ENCODE measurements around the gene BBS1. TPM values are rescaled to one million over a fixed set of nuclear protein-coding genes. Genes with fewer than 3 reads are reported as not detected.

Gene BBS1
- total and polyA plus RNA-seq, 2 donors, result 11.0 to 14.1 TPM

DNA sequence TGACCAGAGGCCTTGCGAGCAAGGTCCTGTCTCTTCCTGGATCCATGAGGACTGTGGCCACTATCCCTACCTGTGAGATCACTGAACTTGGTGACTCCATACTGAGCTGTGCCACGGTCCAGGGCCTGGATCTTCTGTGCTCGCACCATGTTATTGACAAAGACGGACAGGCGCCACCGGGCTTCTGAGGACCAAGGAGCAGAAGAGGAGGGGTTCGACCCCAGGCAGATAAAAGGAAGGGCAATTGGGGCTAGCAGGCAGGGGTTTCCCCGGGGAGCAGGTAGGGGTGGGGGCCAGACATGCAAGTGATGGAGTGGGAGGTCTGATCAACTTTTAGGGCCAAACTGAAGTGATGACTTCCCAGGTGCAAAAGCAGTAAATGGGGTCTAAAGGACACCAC lies 55.8 kb downstream of the BBS1 start:
- peaks cover 19 to 65% of the 10 kb centered on the region in 2 donors for H3K27me3 ChIP-seq (ENCODE audit: control insufficient read depth in 2 of 2, insufficient read depth in 1 of 2, low read length in 1 of 2)
- peaks cover 6 to 7% of the 10 kb centered on the region in 2 donors for H3K4me1 ChIP-seq (ENCODE audit: control insufficient read depth in 2 of 2, insufficient read depth in 2 of 2, low read length in 2 of 2)
- no peaks in the 10 kb centered on the region for H3K36me3 ChIP-seq (ENCODE audit: control insufficient read depth in 2 of 2, insufficient read depth in 2 of 2, low read length in 1 of 2)
- 98% methylated on average over 8 of the region's 8 CpGs for WGBS
- H3K4me3 ChIP-seq (ENCODE audit: low read length in 2 of 2), result no peak overlapping the region
- peaks cover 0 to 5% of the 10 kb centered on the region in 2 donors for H3K9me3 ChIP-seq (ENCODE audit: control insufficient read depth in 2 of 2, insufficient read depth in 1 of 2, low read length in 1 of 2)
- no peak for DNase-seq (ENCODE audit: low read depth in 6 of 9, low spot score in 9 of 9)
- H3K27ac ChIP-seq (ENCODE audit: low read depth in 1 of 2, low read length in 1 of 2), result no peak overlapping the region

DNA sequence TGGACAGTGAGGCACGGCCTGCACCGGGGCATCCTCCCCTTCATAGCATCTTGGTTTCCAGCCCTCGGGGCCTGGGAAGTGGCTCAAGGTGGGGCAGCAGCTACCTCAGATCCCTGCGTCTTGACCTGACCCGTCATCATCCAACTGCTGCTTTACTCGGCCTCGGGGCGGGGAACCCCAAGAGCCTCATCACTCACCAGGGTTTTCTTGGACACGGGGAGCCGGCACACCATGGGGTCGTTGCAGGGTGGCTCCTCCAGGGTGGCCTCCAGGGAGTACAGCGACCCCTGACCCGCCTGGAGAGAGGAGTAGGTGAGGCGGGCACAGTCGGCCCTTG lies 57.3 kb downstream of the BBS1 start:
- 75% methylated on average over 15 of the region's 15 CpGs for WGBS
- Histone ChIP-seq H3K9me3 (ENCODE audit: control insufficient read depth in 2 of 2, insufficient read depth in 1 of 2, low read length in 1 of 2) (peaks cover 0 to 5% of the 10 kb centered on the region in 2 donors), H3K4me3 (ENCODE audit: low read length in 2 of 2) (peak overlapping the region in 1 of 2 donors; percentile 58)

DNA sequence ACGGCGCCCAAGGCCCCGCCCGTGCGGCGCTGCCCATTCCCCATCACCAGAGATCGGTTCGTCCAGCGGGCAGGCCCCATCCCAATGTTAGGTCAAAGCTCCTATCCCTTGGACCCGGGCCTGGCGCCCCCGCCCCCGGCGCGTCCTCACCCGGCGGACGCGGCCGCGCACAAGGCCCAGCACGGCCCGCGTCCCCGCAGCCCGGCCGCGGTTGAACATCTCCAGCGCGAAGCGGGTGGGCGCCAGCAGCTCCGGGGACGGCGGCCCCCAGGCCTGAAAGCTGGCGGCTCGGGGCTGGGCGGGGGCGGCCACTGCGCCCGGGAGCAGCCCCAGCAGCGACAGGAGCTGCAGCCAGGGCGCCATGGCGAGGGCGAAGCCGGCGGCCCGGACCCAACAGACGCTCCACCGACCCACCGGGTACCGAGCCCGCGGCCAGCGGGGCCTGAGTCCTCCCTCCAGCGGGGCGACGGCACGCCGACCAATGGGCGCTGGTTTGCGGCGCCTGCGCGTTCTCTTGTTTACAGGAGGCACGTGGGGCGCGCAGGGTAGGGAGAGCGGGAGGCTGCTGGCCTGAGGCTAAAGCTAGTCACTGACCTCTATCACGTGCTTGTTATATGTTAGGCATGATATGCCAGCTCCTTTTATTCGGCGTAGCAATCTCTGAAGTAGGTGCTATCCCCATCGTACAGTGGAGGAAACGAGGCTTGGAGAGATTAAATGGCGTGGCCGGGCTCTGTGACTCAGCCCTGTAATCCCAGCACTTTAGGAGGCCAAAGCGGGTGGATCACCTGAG lies 57.9 kb downstream of the BBS1 start, which contains the start of gene CTSF:
CTSF (minus strand) TSS at position 483 of the 793 bp plus-strand sequence; CDS start at position 363, 120 bp downstream.
- Histone ChIP-seq H3K4me1 (ENCODE audit: control insufficient read depth in 2 of 2, insufficient read depth in 2 of 2, low read length in 2 of 2) (peaks cover 6 to 7% of the 10 kb centered on the region in 2 donors), H3K27me3 (ENCODE audit: control insufficient read depth in 2 of 2, insufficient read depth in 1 of 2, low read length in 1 of 2) (peaks cover 19 to 61% of the 10 kb centered on the region in 2 donors), H3K4me3 (ENCODE audit: low read length in 2 of 2) (peak within 1 kb of the TSS in 1 of 2 donors; percentile 58), H3K27ac (ENCODE audit: low read depth in 1 of 2, low read length in 1 of 2) (no peak within 1 kb of the TSS), H3K36me3 (ENCODE audit: control insufficient read depth in 2 of 2, insufficient read depth in 2 of 2, low read length in 1 of 2) (no peaks in the 10 kb centered on the region), H3K9me3 (ENCODE audit: control insufficient read depth in 2 of 2, insufficient read depth in 1 of 2, low read length in 1 of 2) (peaks cover 0 to 5% of the 10 kb centered on the region in 2 donors)
- 9% methylated on average over 77 of the region's 77 CpGs for WGBS
- peak in 3 of 9 donors; percentile 44 to 57 (median 46) for DNase-seq (ENCODE audit: low read depth in 6 of 9, low spot score in 9 of 9)

More for the DNA sequence above, 57.3 kb downstream of the BBS1 start:
- Histone ChIP-seq H3K4me1 (ENCODE audit: control insufficient read depth in 2 of 2, insufficient read depth in 2 of 2, low read length in 2 of 2) (peaks cover 6 to 7% of the 10 kb centered on the region in 2 donors), H3K27ac (ENCODE audit: low read depth in 1 of 2, low read length in 1 of 2) (no peak overlapping the region), H3K27me3 (ENCODE audit: control insufficient read depth in 2 of 2, insufficient read depth in 1 of 2, low read length in 1 of 2) (peaks cover 19 to 61% of the 10 kb centered on the region in 2 donors), H3K36me3 (ENCODE audit: control insufficient read depth in 2 of 2, insufficient read depth in 2 of 2, low read length in 1 of 2) (no peaks in the 10 kb centered on the region)
- no peak for DNase-seq (ENCODE audit: low read depth in 6 of 9, low spot score in 9 of 9)

DNA sequence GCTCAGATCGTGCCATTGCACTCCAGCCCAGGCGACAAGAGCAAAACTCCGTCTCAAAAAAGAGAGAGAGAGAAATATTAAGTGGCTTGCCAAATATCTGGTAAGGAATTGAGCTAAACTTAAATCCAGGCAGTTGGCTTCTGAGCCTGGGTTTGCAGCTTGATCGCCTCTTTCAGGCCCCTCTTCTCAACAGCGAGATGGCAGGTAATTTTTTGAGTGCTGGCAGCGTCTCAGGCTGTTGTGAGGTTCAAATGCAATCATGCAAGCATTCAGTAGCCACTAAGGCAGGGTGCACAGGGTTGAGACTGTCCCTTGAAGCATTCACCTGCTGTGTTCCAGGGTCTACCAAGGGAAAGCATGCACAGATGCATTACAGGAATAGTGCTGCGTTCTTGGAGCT lies 58.6 kb downstream of the BBS1 start:
- peaks cover 0 to 5% of the 10 kb centered on the region in 2 donors for H3K9me3 ChIP-seq (ENCODE audit: control insufficient read depth in 2 of 2, insufficient read depth in 1 of 2, low read length in 1 of 2)
- no peak overlapping the region for H3K27ac ChIP-seq (ENCODE audit: low read depth in 1 of 2, low read length in 1 of 2)
- 95% methylated on average over 7 of the region's 7 CpGs for WGBS
- peaks cover 6 to 7% of the 10 kb centered on the region in 2 donors for H3K4me1 ChIP-seq (ENCODE audit: control insufficient read depth in 2 of 2, insufficient read depth in 2 of 2, low read length in 2 of 2)
- DNase-seq (ENCODE audit: low read depth in 6 of 9, low spot score in 9 of 9), result no peak
- no peaks in the 10 kb centered on the region for H3K36me3 ChIP-seq (ENCODE audit: control insufficient read depth in 2 of 2, insufficient read depth in 2 of 2, low read length in 1 of 2)
- no peak overlapping the region for H3K4me3 ChIP-seq (ENCODE audit: low read length in 2 of 2)
- peaks cover 19 to 61% of the 10 kb centered on the region in 2 donors for H3K27me3 ChIP-seq (ENCODE audit: control insufficient read depth in 2 of 2, insufficient read depth in 1 of 2, low read length in 1 of 2)

DNA sequence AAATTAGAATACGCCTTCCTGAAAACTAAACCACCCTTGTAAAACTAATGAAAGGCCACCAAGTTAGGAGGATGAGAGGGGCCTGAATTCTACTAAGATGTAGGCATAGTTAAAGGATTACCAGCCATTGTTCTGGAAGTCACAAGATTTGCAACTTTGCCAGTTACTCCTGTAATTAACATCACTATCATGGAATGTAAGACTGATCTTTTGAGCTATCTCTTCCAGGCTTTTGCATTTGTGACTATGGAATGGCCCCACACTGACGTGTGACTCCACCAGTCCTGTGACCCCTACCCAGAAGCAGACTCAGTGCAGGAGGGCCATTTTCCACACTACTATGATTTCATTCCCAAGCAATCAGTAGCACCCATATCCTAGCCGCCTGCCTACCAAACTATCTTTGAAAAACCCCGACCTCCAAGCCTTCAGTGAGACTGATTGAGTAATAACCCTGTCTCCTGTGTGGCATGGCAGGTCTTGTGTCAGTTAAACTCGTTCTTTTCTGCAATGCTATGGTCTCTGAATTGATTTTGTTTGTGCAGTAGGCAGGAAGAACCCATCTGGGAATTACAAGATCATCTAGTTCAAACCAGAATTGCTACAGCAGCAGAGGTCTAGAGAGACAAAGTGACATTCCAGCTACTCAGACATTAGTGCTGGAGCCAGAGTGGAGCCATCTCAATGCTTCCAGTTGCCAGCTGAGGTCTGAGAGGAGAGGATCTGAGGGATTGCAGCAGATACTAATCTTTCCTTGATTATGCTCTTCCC lies 59.8 kb downstream of the BBS1 start:
- WGBS, result 78% methylated on average over 5 of the region's 5 CpGs
- no peak for DNase-seq (ENCODE audit: low read depth in 6 of 9, low spot score in 9 of 9)
- Histone ChIP-seq H3K4me3 (ENCODE audit: low read length in 2 of 2) (no peak overlapping the region), H3K27me3 (ENCODE audit: control insufficient read depth in 2 of 2, insufficient read depth in 1 of 2, low read length in 1 of 2) (peaks cover 19 to 53% of the 10 kb centered on the region in 2 donors), H3K27ac (ENCODE audit: low read depth in 1 of 2, low read length in 1 of 2) (no peak overlapping the region), H3K36me3 (ENCODE audit: control insufficient read depth in 2 of 2, insufficient read depth in 2 of 2, low read length in 1 of 2) (no peaks in the 10 kb centered on the region), H3K4me1 (ENCODE audit: control insufficient read depth in 2 of 2, insufficient read depth in 2 of 2, low read length in 2 of 2) (peaks cover 6 to 7% of the 10 kb centered on the region in 2 donors), H3K9me3 (ENCODE audit: control insufficient read depth in 2 of 2, insufficient read depth in 1 of 2, low read length in 1 of 2) (peaks cover 0 to 5% of the 10 kb centered on the region in 2 donors)

DNA sequence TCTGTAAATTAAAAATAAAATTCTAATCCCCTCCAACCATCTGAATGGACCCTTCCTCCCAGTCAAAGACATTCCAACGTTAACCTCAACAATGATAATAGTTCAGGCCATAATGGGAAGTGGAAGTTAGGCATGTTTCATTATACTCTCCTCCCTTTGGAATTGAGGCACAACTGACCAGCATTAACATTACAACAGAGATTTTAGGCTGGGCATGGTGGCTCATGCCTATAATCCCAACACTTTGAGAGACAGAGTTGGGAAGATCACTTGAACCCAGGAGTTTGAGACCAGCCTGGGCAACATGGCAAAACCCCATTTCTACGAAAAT lies 60.4 kb downstream of the BBS1 start:
- Histone ChIP-seq H3K9me3 (ENCODE audit: control insufficient read depth in 2 of 2, insufficient read depth in 1 of 2, low read length in 1 of 2) (peaks cover 0 to 5% of the 10 kb centered on the region in 2 donors), H3K27ac (ENCODE audit: low read depth in 1 of 2, low read length in 1 of 2) (no peak overlapping the region), H3K4me1 (ENCODE audit: control insufficient read depth in 2 of 2, insufficient read depth in 2 of 2, low read length in 2 of 2) (peaks cover 6 to 7% of the 10 kb centered on the region in 2 donors), H3K4me3 (ENCODE audit: low read length in 2 of 2) (no peak overlapping the region), H3K36me3 (ENCODE audit: control insufficient read depth in 2 of 2, insufficient read depth in 2 of 2, low read length in 1 of 2) (no peaks in the 10 kb centered on the region), H3K27me3 (ENCODE audit: control insufficient read depth in 2 of 2, insufficient read depth in 1 of 2, low read length in 1 of 2) (peaks cover 19 to 49% of the 10 kb centered on the region in 2 donors)
- 89% methylated on average over 2 of the region's 2 CpGs for WGBS
- DNase-seq (ENCODE audit: low read depth in 6 of 9, low spot score in 9 of 9), result no peak

DNA sequence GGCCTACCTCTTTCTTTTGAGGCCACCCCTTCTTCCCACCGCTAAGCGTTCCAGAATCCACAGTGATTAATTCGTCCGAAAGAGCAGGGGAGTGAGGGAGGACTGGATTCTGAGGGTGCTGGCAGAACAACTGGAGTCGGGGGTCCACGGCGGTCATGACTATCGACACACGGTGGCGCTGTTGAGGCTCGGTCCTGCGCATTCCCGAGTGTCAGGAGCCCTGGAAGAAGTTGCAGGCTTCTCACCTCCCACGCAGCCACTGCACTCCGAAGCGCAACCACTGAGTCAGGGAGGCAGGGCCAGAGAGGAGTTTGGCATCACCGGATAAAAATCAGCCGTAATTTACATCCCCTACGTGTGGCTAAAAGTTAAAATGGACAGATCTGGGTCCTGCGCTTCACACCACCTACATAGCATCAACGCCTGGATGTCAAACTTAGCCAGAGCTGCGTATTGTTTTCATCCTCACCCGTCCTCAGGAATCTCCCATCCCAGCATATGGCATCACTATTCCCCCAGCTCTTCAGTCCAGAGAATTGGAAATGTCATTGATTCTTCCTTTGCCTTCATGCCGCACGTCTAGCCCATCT lies 68.7 kb downstream of the BBS1 start:
- DNase-seq (ENCODE audit: low read depth in 6 of 9, low spot score in 9 of 9), result peak in 4 of 9 donors; percentile 65 to 76 (median 68)
- H3K4me3 ChIP-seq (ENCODE audit: low read length in 2 of 2), result no peak overlapping the region
- WGBS, result 22% methylated on average over 25 of the region's 25 CpGs

DNA sequence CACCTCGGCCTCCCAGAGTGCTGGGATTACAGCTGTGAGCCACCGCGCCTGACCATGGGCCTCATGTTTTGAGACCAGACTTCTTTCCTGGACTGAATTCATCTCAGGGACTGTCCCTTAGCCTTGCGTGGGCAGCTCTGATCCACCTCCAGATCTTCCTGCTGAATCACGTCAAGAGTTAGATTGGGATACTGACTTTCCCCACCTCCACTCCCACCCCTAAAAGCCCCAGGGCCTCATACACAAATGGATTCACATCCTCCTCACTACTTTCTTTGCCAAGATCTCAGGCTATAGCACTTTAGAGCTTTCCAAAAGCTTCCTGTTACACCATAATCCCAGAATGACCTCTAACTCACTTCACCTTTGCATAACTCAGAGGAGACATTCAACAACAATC lies 70.4 kb downstream of the BBS1 start:
- no peak for DNase-seq (ENCODE audit: low read depth in 6 of 9, low spot score in 9 of 9)
- no peak overlapping the region for H3K4me3 ChIP-seq (ENCODE audit: low read length in 2 of 2)
- no peaks in the 10 kb centered on the region for H3K36me3 ChIP-seq (ENCODE audit: control insufficient read depth in 2 of 2, insufficient read depth in 2 of 2, low read length in 1 of 2)
- peaks cover 0 to 11% of the 10 kb centered on the region in 2 donors for H3K27me3 ChIP-seq (ENCODE audit: control insufficient read depth in 2 of 2, insufficient read depth in 1 of 2, low read length in 1 of 2)
- H3K9me3 ChIP-seq (ENCODE audit: control insufficient read depth in 2 of 2, insufficient read depth in 1 of 2, low read length in 1 of 2), result peaks cover 0 to 11% of the 10 kb centered on the region in 2 donors
- WGBS, result 96% methylated on average over 5 of the region's 5 CpGs
- peaks cover 0 to 2% of the 10 kb centered on the region in 2 donors for H3K4me1 ChIP-seq (ENCODE audit: control insufficient read depth in 2 of 2, insufficient read depth in 2 of 2, low read length in 2 of 2)
- no peak overlapping the region for H3K27ac ChIP-seq (ENCODE audit: low read depth in 1 of 2, low read length in 1 of 2)

More for the DNA sequence above, 68.7 kb downstream of the BBS1 start:
- Histone ChIP-seq H3K9me3 (ENCODE audit: control insufficient read depth in 2 of 2, insufficient read depth in 1 of 2, low read length in 1 of 2) (peaks cover 0 to 11% of the 10 kb centered on the region in 2 donors), H3K36me3 (ENCODE audit: control insufficient read depth in 2 of 2, insufficient read depth in 2 of 2, low read length in 1 of 2) (no peaks in the 10 kb centered on the region), H3K4me1 (ENCODE audit: control insufficient read depth in 2 of 2, insufficient read depth in 2 of 2, low read length in 2 of 2) (peaks cover 0 to 2% of the 10 kb centered on the region in 2 donors), H3K27ac (ENCODE audit: low read depth in 1 of 2, low read length in 1 of 2) (no peak overlapping the region), H3K27me3 (ENCODE audit: control insufficient read depth in 2 of 2, insufficient read depth in 1 of 2, low read length in 1 of 2) (peaks cover 0 to 11% of the 10 kb centered on the region in 2 donors)
